ENCODE results near the gene DENND6B.

The DENND6B gene

DNA sequence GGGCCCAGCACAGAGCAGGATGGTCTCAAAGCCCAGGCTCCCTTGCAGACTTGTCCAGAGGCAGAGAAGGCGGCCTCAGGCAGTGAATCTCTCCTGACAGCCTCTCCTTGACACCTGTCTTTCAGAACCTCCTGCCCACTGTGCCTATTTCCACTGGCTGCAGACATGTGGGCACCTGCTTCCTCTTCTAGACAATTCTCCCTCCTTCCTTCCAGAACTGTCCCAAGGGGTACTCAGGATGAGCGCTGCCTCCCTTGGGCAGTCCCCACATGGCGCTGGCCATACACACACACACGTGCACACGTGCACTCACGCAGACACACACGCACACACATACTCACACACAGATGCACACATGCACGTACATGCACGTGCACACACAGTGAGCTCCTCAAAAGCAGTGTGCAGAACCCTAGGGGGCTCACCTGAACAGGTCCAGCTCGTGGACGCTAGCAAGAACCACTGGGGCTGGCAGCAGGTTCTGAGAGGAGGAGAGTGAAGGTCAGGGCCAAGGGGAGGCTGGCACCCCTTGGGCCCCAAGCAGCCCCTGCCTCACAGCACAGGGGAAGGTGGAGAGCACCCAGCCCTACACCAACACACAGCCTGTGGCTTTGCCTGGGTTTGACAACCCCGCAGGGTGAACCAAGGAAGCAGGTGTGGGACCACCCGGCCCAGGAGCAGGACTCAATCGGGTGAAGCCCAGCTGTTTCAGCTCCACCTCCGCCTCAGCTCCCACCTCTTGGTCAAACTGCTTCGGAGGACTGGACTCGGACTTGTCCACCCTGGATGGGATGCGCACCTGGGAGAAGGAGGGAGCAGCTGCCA lies 11.3 kb downstream of the DENND6B start:
- no peak for DNase-seq (ENCODE audit: low spot score)

DNA sequence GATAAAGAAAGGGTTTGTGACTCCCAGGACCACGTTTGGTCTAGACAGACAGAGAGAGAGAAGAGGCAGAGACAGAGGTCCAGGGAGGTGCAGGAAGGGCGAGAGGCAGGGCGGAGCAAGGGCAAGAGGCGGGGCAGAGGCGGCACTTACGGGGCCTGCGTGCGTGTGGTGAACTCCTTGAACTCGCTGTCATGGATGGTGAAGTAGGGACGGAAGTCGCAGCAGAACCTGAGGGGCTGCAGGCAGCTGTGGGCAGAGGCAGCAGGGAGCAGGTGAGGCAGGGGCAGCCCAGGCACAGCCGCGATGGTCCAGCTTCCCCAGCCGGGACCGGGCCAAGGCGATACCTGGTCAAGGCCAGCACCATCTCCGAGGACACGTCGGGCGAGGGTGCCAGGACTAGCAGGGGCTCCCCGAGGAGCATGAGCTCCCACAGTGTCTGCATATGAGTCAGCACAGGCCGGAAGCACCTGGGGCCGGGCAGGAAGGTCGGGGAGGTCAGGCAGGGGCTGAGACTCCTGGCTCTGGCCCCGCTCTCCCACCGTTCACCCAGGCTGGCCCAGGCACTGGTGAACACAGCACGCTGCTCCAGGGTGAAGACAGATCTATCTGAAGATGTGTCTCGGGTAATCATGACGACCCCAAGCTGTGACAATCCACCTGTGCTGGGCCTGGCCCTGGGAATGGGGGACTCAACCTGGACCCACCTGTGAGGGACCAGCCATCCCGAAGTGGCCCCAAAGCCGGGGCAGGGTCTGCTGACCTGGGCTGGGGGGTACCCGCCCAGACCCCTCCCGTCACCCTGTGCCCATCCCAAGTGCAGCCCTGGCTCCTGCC lies 12.1 kb downstream of the DENND6B start:
- DNase-seq (ENCODE audit: low spot score): no peak

DNA sequence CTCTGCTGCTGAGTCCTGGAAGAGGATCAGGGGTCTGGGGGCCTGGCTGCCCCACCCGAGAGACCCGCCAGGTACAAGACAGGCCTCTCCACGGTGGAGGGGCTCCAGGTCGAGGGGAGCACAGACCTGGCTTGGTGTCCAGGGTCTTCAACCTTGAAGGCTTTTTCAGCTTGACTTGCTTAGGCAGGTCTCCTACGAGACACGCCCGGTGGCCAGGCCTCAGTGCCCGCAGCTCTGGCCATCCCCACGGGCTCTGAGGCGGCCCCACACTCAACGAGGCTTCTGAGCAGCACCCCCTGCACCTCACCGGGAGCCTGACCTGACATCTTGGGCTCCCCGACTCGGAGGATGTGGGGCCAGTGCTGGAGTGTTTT lies 12.7 kb downstream of the DENND6B start:
- no peak for DNase-seq (ENCODE audit: low spot score)

DNA sequence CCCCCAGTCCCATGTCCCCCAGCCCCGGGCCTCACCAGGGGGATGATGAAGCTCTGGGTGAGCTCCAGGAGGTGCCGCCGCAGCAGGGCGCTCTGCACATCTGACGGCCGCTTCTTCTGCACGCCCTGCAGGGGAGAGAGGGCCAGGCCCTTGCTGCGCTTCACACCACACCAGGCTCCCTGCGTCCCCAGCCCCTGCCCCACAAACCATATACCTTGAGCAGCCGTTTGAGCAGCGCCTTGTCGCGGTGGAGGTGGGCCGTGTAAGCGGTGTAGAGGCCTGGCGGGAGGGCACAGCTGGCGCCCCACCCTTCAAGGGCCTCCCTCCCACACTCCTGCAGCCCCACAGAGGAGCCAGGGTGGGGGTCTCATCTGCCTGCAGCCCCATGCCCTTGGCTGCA lies 13.2 kb downstream of the DENND6B start:
- DNase-seq (ENCODE audit: low spot score): no peak

DNA sequence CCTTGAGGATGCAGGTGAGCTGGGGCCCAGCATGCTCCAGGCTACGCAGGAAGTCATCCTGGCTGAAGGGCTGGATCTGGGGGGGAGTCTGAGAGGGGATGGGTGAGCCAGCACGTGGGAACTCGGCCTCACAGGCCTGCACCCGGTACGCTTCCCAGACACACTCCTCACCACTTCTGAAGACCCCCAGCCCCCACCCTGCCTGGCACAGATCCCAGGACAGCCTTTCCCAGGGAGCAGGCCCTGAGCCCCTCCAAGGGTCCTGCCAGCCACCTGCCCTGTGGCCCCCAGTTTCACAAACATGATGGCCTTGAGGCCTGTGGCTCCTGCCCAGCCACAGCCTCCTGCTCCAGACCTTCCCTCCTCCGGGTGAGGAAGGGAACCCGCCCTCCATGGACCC lies 13.8 kb downstream of the DENND6B start:
- DNase-seq (ENCODE audit: low spot score): no peak

DNA sequence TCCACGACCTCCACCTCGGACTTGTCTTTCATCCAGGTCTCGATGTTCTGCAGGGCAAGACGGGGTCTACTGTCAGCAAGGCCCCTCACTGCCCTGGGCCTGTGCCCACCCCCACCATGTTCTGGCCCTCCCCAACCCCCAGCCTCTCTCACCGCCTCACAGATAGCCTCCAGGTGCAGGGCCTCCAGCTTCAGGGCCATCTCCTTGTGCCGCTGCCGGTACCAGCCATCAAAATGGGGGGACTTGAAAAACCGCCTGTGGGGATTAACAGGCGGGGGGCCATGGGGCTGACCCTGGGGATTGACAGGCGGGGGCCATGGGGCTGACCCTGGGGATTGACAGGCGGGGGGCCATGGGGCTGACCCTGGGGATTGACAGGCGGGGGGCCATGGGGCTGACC lies 14.4 kb downstream of the DENND6B start:
- no peak for DNase-seq (ENCODE audit: low spot score)

DNA sequence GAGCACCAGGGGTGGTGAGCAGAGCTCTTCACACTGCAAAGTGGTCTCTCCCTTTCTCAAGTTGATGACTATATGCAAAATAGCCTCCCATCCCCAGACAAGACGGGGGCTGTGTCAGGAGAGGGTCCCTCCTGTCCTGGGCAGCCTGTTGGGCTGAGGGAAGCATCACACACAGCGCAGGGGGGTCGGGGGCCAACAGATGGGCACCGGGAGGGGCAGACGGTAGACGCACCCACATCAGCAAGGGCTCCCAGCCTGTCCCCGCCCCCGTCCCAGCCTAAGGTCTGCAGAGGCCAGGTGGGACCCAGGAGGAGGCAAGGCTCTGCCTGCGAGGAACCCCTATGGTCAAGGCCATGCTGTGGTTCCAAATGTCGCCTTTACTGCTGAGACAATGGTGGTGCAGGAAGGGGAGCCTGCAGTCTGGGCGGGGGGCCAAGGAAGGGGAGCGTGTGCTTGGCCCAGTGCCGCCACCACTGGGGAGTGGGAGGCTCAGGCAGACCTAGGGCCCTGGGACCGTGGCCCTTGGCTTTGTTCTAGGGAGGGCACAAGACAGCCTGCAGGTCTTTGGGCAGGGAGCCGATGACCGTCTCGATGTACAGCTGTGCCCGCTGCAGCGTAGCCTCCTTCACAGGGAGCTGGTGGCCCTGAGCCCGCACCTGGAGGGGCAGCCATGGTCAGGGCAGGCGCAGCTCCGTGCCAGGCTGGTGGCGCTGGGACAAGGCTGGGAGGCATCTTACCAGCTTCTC lies 15.0 kb downstream of the DENND6B start:
- DNase-seq (ENCODE audit: low spot score): no peak

DNA sequence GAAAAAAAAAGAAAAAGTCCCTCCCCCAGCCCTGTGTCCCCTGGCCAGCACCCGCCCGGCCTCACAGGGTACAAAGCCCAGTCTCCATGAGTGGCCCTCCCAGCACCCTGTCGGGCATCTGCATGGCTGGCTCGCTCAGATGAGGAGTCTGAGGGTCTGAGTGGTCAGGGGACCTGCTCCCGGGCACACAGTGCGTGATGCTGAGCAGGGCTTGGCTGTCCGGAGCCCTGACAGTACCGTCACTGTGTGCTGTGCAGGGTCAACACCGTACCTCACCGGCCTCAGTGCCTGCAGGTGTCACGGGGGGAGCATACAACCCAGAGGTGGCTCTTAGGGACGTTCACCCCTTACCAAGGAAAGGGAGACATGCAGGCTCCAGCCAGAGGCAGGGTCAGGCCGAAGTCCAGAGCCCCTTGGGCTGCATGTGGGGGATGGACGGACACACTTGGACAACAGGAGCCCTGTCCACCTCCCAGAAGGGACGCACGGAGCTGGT lies 15.8 kb downstream of the DENND6B start:
- no peak for DNase-seq (ENCODE audit: low spot score)

DNA sequence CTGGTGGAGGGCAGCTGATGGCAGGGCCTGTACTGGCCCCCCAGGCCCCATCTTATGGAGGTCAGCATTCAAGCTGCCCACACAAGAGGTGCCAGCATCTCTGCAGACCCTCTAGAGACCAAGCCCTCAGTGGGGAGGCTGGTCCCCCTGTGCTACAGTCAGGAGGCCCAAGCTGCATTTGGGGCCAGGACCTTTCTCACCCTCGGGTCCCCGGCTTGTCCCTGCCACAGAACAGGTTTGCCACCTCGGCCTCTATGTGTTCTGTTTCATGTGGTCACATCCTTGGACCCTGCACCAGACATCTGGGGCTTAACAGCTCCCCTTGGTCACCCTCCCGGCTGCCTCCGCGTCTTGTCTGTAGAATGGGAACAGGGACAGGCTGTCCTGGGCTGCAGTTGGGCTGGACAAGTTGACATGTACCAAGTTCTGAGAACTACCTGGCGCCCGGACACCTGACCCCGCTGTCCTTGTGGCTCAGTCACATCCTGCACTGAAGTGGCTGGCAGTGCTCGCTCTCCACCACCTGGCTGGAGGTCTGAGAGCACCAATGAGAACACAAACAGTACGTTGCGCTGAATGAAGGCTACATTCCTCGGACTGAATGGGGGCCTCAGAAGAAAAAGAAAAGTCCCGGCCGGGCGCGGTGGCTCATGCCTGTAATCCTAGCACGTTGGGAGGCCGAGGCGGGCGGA lies 16.6 kb downstream of the DENND6B start:
- no peak for DNase-seq (ENCODE audit: low spot score)

DNA sequence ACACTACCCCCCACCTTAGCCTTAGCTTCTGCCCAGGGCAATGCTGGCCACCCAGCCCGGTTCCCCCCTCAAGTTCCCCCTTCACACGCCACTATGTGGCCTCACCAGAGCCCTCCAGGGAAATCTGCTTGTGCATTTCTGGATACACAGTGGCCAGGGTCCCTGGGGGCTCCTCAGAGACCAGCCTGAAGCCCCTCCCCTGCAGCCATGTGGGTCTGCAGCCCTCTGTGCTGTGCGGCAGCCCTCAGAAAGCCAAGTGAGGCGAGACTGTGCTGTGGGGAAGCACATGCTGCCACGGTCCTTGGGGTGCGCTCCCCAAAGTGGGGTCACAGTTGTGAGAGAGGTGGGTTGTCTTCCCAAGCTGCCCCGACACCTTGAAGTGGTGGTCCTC lies 17.2 kb downstream of the DENND6B start:
- no peak for DNase-seq (ENCODE audit: low spot score)

DNA sequence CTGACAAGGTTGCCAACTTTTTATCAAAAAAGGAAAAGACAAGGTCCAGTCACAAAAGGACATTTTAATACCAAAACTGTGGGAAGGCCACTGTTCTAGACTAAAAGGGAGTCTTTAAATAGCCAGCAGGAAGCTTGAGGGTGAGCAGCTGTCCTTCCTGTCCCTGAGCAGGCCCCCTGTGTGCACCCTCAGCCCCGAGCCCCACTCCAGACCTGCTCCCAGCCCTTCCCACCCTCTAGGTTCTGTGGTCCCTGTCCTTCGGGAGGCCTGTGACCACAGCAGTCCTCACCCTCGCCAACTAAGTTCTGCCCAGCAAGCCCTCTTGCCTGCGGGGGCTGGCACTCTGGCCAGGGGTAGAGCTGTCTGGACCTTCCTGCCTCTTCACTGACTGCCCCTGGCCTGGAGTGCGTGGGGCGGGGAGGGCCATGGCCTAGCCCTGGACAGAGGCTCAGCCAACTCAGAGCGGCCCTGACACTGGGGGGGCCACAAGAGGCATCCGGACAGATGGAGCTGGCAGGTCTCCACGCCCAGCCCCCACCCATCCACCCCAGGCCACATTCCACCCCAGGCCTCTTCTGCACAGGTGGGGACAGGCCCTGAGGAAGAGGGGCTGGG lies 17.7 kb downstream of the DENND6B start:
- no peak for DNase-seq (ENCODE audit: low spot score)

DNA sequence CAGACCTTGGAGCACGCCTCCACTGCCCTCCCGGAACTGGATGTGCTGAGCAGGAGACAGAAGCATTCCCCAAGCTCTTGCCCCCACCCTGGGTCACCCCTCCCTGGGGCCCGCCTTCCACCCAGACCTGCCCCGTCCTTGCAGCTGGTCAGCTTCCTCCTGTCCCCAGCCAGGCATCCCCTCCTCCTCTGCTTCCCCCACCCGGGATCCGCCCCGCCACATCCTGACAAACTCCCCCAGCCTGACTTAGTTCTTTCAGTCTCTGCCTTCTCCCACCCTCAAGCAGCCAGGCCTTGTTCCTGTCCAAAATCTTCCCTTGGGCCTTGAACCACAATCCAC lies 18.2 kb downstream of the DENND6B start:
- DNase-seq (ENCODE audit: low spot score): peak; percentile 66

DNA sequence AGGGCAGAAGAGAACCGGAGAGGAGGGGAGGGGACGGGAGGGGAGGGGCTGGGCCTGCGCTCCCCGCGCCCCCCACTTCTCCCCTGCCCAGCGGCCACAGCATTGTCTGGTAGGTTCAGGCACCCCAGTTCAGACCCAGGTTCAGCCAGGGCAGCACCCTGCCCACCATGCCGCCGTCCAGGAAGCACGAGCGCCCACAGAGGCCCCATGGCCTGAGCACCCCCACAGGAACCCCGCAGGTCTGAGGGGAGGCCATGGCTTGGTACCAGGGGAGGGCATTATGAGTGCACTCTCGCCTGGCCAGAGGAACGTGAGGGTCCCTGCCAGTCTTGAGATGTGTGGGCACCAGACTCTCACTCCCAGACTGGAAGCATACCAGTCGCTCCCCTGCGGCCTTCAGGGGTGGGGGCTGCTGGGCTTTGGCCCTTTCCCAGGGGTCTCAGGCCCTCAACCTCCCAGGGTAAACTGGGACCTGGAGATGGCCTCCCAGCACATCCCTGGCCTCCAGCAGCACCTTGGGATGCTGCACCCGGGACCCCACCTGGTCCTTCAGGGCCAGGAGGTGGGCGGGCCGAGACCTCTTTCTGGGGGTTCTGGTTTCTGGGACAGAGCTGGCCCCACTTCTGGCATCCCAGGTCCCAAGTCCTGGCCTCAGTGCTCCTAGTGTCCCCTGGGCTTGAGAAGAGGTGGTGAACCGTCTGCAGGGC lies 18.8 kb downstream of the DENND6B start:
- no peak for DNase-seq (ENCODE audit: low spot score)

DNA sequence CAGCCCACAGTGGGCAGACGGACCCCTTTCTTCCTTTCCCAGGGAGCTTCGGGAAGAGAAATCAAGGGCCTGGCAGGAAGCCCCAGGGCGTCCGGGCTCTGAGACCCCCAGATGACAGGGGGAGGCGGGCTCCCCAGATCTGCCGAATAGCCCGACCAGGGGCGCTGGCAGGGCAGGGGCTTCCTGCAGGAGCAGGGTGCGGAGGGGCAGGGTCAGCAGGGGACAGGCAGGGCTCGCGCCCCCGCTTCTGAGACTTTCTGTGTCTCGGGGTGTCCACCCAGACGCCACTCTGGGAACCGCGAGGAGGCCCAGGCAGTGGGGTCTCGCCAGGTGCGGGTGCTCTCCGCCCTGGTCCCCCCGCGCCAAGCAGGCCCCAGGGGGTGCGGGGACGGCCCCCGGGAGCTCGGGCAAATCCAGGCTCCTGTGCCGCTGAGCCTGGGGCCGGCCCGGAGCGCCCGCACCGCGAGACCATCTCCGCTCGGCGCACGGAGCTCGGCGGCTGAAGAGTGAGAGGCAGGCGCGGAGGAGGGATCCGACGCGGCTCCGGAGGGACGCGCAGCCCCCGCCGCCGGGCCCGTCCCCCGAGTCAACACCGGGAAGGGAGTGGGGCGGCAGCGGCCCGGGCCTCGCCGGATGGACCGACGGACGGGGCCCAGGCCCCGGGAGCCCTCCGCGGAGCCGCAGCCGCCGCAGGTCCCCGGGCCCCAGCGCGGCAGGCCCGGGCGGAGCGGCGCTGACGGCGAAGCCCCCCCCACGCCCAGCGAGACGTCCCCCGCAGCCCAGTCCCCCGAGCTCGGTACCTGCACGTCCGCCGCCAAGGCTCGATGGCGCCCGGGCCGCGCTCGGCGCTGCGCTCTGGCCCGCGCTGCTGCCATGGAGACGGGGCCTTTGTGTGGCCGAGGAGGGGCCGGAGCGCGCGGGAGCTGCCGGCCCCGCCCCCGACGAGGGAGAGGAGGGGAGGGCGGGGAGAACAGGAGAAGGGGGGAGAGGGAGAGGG lies 19.8 kb downstream of the DENND6B start, which contains the start of gene PLXNB2:
Gene PLXNB2, minus strand, starts transcription at position 894 of the 997 bp plus-strand sequence. CDS start 17,062 bp downstream, outside the sequence.
- peak; percentile 89 for DNase-seq (ENCODE audit: low spot score)

DNA sequence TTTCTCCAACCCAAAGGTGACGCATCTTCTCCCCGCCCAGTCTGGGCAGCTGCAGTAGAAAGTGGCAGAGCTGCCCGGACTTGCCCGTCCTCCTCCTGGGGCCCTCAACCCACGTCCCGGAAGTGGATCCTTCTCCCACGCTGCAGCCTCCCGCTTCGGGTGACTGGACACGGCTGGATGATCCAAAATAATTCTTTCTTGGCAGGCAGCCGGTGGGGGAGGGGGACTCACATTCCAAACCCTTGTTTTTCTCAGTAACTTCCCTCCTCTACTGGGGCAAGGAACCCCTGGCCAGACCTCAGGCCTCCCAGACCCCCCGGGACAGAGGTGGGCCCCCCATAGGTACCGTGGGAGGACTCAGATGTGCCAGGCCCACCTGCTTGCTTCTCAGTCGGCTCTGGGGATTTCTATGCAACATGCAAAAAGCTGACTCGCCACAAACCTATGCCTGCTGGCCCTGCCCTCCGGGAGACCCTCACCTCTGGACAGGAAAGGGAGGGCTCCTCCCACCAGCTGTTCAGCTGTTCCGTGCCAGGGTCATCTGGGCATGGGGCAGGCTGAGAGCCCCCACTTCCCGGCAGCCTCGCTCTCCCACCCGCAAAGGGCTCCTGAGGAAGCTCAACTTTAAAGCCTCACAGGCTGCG lies 20.8 kb downstream of the DENND6B start:
- DNase-seq (ENCODE audit: low spot score): peak; percentile 97

DNA sequence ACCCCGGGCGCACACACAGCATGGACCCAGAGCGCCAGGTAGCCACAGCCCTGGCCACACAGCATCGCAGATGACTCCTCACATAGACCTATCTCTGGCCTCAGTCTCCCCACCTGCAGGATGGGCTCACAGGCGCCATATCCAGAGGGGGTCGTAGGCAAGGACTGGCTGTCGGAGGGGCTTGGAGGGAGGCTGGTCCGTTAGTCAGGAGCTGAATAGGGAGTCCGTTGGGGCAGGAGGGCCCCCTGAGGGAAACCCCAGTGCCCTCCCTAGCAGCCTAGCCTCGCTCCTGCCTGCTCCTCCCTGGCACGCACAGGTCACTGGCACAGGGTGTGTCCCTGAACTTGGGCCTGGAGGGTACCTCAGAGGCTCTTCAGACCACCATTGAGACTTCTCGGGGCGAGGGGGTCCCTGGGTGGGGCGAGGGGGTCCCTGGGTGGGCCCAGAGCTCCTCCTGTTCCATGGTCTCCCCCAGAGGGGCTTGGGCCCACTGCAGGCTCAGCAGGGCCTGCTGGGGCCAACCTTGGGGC lies 21.4 kb downstream of the DENND6B start:
- no peak for DNase-seq (ENCODE audit: low spot score)

DNA sequence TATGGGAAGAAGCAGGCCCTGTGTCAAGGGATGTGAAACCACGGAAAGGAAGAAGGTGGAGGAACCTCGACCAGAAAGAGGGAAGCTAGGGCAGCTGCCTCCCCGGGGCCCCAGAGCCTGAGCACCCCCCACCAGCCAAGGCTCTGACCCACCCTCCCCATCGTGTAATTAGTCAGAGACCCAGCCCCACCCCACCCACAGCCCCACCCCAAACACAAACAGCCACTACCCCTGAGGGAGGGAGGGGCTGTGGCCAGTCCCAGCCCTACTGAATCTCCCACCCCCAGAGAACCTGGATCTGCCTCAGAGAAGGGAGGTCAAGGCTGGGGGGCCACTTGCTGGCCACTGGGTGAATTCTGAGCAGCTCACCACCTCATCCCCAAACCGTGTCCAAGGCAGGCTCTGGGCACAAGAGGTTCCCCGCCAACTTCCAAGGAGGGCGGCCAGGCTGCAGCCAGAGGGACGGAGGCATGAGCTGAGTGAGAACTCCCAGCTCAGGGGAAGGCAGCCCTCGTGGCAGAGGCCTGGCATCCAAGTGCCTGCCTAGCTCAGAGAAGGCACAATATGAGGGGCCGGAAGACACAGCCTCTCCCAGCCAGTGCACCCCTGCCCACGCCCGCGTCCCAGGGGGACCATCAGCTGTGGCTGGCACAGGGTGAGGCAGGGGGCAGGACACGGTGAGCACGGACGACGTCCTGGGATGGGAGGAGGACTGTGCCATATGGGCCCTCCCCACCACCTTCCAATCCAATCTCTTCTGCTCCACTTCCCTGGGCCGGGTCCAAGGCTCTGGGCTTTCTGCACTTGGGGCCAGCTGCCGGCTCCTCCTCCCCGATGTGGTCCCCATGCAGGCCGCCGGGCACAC lies 22.1 kb downstream of the DENND6B start:
- peak; percentile 52 for DNase-seq (ENCODE audit: low spot score)

Measured in AG08396 (cell line).